Activated CD4-positive, alpha-beta memory T cell treated with anti-CD3 and anti-CD28 coated beads for 36 hours (primary cell): ENCODE data around the gene TLE7. TPM values are rescaled to one million over a fixed set of nuclear protein-coding genes. Genes with fewer than 3 reads are reported as not detected.

ENCODE experiments used
- CTCF ChIA-PET: fragments of 350-600 bp; sonication (Branson Sonifier 250); formaldehyde crosslinking; loops from one replicate; lab custom pipeline; 2021; ENCODE audit warnings: antibody characterized with exemption, inconsistent platforms; lab: Charles Lee
- POLR2A ChIA-PET: fragments of 350-600 bp; sonication (Branson Sonifier 250); formaldehyde crosslinking; loops from one replicate; lab custom pipeline; 2021; ENCODE audit warnings: antibody characterized with exemption; lab: Charles Lee
- DNase-seq: peaks from one replicate; pipeline ENCODE4 v3.0.0-alpha.2; 2020
- H3K27ac Mint-ChIP-seq: one replicate; pipeline ENCODE4 v1.8.0; 2021; ENCODE audit warnings: mixed read lengths
- H3K27me3 Mint-ChIP-seq: one replicate; pipeline ENCODE4 v1.8.0; 2021; ENCODE audit warnings: mixed read lengths
- H3K36me3 Mint-ChIP-seq: one replicate; pipeline ENCODE4 v1.8.0; 2021; ENCODE audit warnings: mixed read lengths
- H3K4me1 Mint-ChIP-seq: one replicate; pipeline ENCODE4 v1.8.0; 2021; ENCODE audit warnings: low read depth, mixed read lengths
- H3K4me3 Mint-ChIP-seq: one replicate; pipeline ENCODE4 v1.8.0; 2021; ENCODE audit warnings: mild to moderate bottlenecking, mixed read lengths
- H3K9me3 Mint-ChIP-seq: one replicate; pipeline ENCODE4 v1.8.0; 2021; ENCODE audit warnings: mixed read lengths
- intact Hi-C: fragments of 100-400 bp; cut with micrococcal nuclease; formaldehyde crosslinking; loops from one replicate; pipeline ENCODE4 v1.15.1; 2023
- total RNA-seq, 2 experiments: library from RNA; stranded (reverse); gene quantifications; one replicate each; pipeline ENCODE4 v1.2.3, GENCODE V29; 2021

Gene TLE7
- total RNA-seq, 2 experiments from 2014 or later = not detected

DNA sequence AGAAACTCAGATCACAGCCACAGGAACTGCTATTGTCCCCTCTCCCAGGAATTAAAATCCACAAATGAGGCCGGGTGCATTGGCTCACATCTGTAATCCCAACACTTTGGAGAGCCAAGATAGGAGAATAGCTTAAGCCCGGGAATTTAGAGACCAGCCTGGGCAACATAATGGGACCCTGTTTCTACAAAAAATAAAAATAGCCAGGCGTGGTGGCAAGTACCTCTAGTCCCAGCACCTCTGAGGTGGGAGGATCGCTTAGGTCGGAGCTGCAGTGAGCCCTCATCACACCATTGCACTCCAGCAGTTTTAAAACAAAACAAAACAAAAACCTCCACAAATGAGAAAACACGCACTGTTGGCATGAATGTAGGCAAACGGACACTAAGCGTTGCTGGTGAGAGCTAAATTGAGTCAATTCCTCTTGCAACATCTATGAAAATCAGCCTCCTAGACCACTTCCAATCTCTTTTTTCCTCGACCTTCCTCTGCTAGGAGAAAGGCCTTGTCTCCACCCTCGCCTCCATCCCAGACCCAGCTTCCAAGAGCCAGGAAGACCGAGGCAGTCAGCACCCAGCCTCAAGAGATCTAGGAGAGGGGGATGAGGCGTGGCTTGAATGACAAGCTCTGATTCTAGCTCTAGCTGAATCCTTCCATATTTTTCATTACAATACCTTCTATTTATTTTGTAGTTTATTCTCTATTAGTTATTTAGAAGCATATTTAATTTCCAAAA is 14.8 kb downstream of the TLE7 start:
- no peak for DNase-seq
- H3K4me3 Mint-ChIP-seq = no peak overlapping the region
- ChIA-PET CTCF (interaction anchor here (1.2 to 2.4 kb wide), 2 partner anchors 14 to 183 kb away, joined by 3 to 14 read pairs; no protein-coding TSS in a partner anchor), POLR2A (no interaction called here)
- peaks cover 5% of the 10 kb centered on the region for H3K4me1 Mint-ChIP-seq
- H3K27ac Mint-ChIP-seq = no peak overlapping the region
- no peaks in the 10 kb centered on the region for H3K9me3 Mint-ChIP-seq
- H3K27me3 Mint-ChIP-seq = peaks cover 39% of the 10 kb centered on the region
- no peaks in the 10 kb centered on the region for H3K36me3 Mint-ChIP-seq
- intact Hi-C loops = no loop called here

DNA sequence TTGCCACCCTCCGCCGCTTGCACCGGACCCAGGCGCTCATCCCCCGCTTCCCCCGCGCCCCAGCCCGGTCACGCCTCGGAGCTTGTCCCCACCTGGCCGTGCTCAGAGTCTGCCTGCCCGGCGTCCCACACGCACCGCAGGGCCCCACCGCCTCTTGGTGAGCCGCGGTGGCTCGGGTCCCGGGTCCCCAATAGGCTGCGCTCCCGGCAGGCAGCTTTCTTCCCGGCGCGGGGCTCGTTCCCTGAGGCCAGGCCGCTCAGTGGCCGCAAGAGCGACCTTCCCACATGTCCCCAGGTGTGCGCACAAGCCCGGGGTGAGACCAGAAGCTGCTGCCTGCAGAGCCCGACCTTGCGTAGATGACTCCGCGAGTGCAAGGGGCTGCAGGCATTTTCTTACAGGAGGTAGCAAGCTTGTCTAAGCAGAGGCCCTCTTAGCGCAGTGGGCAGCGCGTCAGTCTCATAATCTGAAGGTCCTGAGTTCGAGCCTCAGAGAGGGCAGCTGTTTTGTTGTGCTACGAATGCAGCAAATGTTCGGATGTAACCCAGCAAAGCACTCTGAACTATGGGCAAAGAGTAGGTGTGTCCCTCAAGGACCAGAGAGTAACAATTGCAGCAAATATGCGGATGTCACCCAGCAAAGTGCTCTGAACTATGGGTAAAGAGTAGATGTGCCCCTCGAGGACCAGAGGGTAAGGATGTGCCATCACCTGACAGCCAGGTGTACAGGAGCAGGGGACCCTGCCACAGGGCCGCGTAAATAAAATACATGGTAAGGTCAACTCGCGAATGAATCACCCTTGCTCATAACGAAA is 15.6 kb downstream of the TLE7 start:
- intact Hi-C loops = no loop called here
- CTCF ChIA-PET = interaction anchor here (0.9 to 2.4 kb wide), 2 partner anchors 13 to 74 kb away, joined by 3 to 14 read pairs; no protein-coding TSS in a partner anchor
- Mint-ChIP-seq H3K4me3 (no peak overlapping the region), H3K4me1 (peaks cover 5% of the 10 kb centered on the region), H3K36me3 (no peaks in the 10 kb centered on the region), H3K27me3 (peaks cover 37% of the 10 kb centered on the region), H3K27ac (no peak overlapping the region), H3K9me3 (no peaks in the 10 kb centered on the region)
- POLR2A ChIA-PET = no interaction called here
- peak; percentile 41 for DNase-seq

GRCh38 chr16:71425746-71426068 is 16.1 kb downstream of the TLE7 start:
- peaks cover 5% of the 10 kb centered on the region for H3K4me1 Mint-ChIP-seq
- no peaks in the 10 kb centered on the region for H3K36me3 Mint-ChIP-seq
- no peak overlapping the region for H3K4me3 Mint-ChIP-seq
- peaks cover 35% of the 10 kb centered on the region for H3K27me3 Mint-ChIP-seq
- H3K27ac Mint-ChIP-seq = no peak overlapping the region
- POLR2A ChIA-PET = no interaction called here
- DNase-seq = no peak
- CTCF ChIA-PET = interaction anchor here (0.9 to 2.4 kb wide), 2 partner anchors 13 to 74 kb away, joined by 3 to 14 read pairs; no protein-coding TSS in a partner anchor
- intact Hi-C loops = no loop called here
- no peaks in the 10 kb centered on the region for H3K9me3 Mint-ChIP-seq

GRCh38 chr16:71424626-71425025 is 17.2 kb downstream of the TLE7 start:
- Mint-ChIP-seq H3K36me3 (no peaks in the 10 kb centered on the region), H3K9me3 (no peaks in the 10 kb centered on the region), H3K4me1 (peaks cover 5% of the 10 kb centered on the region), H3K4me3 (no peak overlapping the region), H3K27me3 (peaks cover 33% of the 10 kb centered on the region), H3K27ac (no peak overlapping the region)
- POLR2A ChIA-PET = no interaction called here
- intact Hi-C loops = no loop called here
- DNase-seq = no peak
- CTCF ChIA-PET = interaction anchor here (3.4 kb wide), 1 partner anchor 12 kb away, joined by 22 read pairs; no protein-coding TSS in a partner anchor

- DNase-seq = no peak
- H3K27me3 Mint-ChIP-seq = peaks cover 31% of the 10 kb centered on the region
- no peak overlapping the region for H3K27ac Mint-ChIP-seq
- no peaks in the 10 kb centered on the region for H3K36me3 Mint-ChIP-seq
- H3K9me3 Mint-ChIP-seq = no peaks in the 10 kb centered on the region
- CTCF ChIA-PET = interaction anchor here (3.4 kb wide), 1 partner anchor 12 kb away, joined by 22 read pairs; no protein-coding TSS in a partner anchor
- H3K4me1 Mint-ChIP-seq = peaks cover 5% of the 10 kb centered on the region
- POLR2A ChIA-PET = no interaction called here
- no peak overlapping the region for H3K4me3 Mint-ChIP-seq
- intact Hi-C loops = no loop called here
These were observed 18.0 kb downstream of the TLE7 start for GRCh38 chr16:71423865-71424264.

GRCh38 chr16:71423016-71423415 is 18.8 kb downstream of the TLE7 start:
- ChIA-PET POLR2A (no interaction called here), CTCF (interaction anchor here (3.4 kb wide), 1 partner anchor 11 kb away, joined by 22 read pairs; no protein-coding TSS in a partner anchor)
- no peaks in the 10 kb centered on the region for H3K36me3 Mint-ChIP-seq
- intact Hi-C loops = no loop called here
- H3K4me1 Mint-ChIP-seq = peaks cover 5% of the 10 kb centered on the region
- H3K27ac Mint-ChIP-seq = no peak overlapping the region
- no peaks in the 10 kb centered on the region for H3K9me3 Mint-ChIP-seq
- H3K4me3 Mint-ChIP-seq = no peak overlapping the region
- peaks cover 34% of the 10 kb centered on the region for H3K27me3 Mint-ChIP-seq
- no peak for DNase-seq

- DNase-seq = peak; percentile 54
- intact Hi-C loops = no loop called here
- H3K36me3 Mint-ChIP-seq = no peaks in the 10 kb centered on the region
- ChIA-PET POLR2A (no interaction called here), CTCF (interaction anchor here (0.7 to 3.4 kb wide), 6 partner anchors 10 to 231 kb away, joined by 3 to 22 read pairs (median 4); no protein-coding TSS in a partner anchor)
- H3K4me3 Mint-ChIP-seq = no peak overlapping the region
- H3K4me1 Mint-ChIP-seq = peaks cover 5% of the 10 kb centered on the region
- H3K27ac Mint-ChIP-seq = no peak overlapping the region
- H3K27me3 Mint-ChIP-seq = peaks cover 31% of the 10 kb centered on the region
- H3K9me3 Mint-ChIP-seq = no peaks in the 10 kb centered on the region
These were observed 19.9 kb downstream of the TLE7 start for GRCh38 chr16:71421911-71422310.

DNA sequence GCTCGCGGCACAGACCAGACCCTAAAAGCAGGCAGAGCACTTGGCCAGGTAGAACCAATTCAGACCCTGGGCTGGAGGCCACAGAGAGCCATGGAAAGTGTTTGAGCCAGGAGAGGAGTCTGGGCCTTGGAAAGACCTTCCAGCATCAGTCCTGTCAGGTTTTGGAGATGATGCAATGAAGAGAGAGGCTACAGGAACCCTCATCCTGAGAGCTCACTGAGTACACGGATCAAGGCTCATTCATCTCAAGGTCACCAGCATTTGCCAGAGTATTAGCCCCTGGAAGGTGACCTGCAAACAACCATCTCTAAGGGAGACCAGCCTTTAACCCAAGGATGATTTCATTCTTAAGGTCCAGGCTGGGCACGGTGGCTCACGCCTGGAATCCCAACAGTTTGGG is 27.8 kb downstream of the TLE7 start:
- H3K4me1 Mint-ChIP-seq = peaks cover 3% of the 10 kb centered on the region
- CTCF ChIA-PET = interaction anchor here (2.1 to 5.3 kb wide), 6 partner anchors 9 to 196 kb away, joined by 10 to 141 read pairs (median 22); no protein-coding TSS in a partner anchor
- intact Hi-C loops = no loop called here
- no peak for DNase-seq
- no peaks in the 10 kb centered on the region for H3K36me3 Mint-ChIP-seq
- no peaks in the 10 kb centered on the region for H3K9me3 Mint-ChIP-seq
- no peak overlapping the region for H3K4me3 Mint-ChIP-seq
- H3K27ac Mint-ChIP-seq = no peak overlapping the region
- peaks cover 35% of the 10 kb centered on the region for H3K27me3 Mint-ChIP-seq
- POLR2A ChIA-PET = no interaction called here

- H3K4me3 Mint-ChIP-seq = no peak overlapping the region
- no peak for DNase-seq
- H3K4me1 Mint-ChIP-seq = peaks cover 3% of the 10 kb centered on the region
- H3K27me3 Mint-ChIP-seq = peaks cover 34% of the 10 kb centered on the region
- intact Hi-C loops = loop anchor here (2.0 kb wide), 1 partner anchor 197 kb away; no protein-coding TSS in a partner anchor
- H3K27ac Mint-ChIP-seq = no peak overlapping the region
- CTCF ChIA-PET = interaction anchor here (0.6 to 5.3 kb wide), 27 partner anchors 10 to 960 kb away, joined by 3 to 141 read pairs (median 5); partner anchors contain the start of genes CHST4, ZNF19 and ZNF23
- H3K36me3 Mint-ChIP-seq = no peaks in the 10 kb centered on the region
- no peaks in the 10 kb centered on the region for H3K9me3 Mint-ChIP-seq
- POLR2A ChIA-PET = no interaction called here
These were observed 28.5 kb downstream of the TLE7 start for GRCh38 chr16:71413341-71413740.

- Mint-ChIP-seq H3K4me3 (no peak overlapping the region), H3K9me3 (no peaks in the 10 kb centered on the region), H3K27ac (no peak overlapping the region), H3K4me1 (peaks cover 5% of the 10 kb centered on the region), H3K27me3 (peaks cover 34% of the 10 kb centered on the region), H3K36me3 (no peaks in the 10 kb centered on the region)
- ChIA-PET POLR2A (interaction anchor here (0.6 kb wide), 1 partner anchor 124 kb away, joined by 3 read pairs; no protein-coding TSS in a partner anchor), CTCF (interaction anchor here (0.6 to 5.3 kb wide), 33 partner anchors 9 to 961 kb away, joined by 3 to 141 read pairs (median 4); partner anchors contain the start of genes CHST4, ZNF19 and ZNF23)
- intact Hi-C loops = loop anchor here (1.0 to 2.0 kb wide), 2 partner anchors 87 to 198 kb away; no protein-coding TSS in a partner anchor
- DNase-seq = peak; percentile 71
These were observed 29.3 kb downstream of the TLE7 start for GRCh38 chr16:71412270-71413160.

DNA sequence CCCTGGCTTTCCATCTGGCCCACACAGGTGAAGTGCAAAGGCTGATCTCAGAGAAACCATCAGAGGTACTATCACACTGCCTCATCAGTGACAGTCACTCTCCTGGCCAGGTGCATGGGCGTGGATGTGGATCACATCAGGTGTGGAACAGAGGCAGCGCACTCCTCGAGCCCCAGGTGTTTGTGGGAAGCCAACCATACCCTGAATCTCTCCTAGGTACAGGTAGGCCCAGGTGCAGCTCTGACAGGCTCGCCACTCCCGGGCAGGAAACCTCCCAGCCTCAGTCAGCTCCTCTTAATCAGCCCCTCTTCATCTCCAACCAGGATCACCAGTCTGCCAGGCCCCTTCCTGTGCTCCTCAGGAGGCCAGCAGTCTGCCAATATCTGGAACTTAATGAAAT is 31.7 kb downstream of the TLE7 start:
- Mint-ChIP-seq H3K27me3 (peaks cover 27% of the 10 kb centered on the region), H3K36me3 (no peaks in the 10 kb centered on the region), H3K27ac (no peak overlapping the region), H3K9me3 (no peaks in the 10 kb centered on the region), H3K4me3 (no peak overlapping the region), H3K4me1 (peaks cover 8% of the 10 kb centered on the region)
- POLR2A ChIA-PET = no interaction called here
- CTCF ChIA-PET = interaction anchor here (1.4 to 5.3 kb wide), 4 partner anchors 13 to 201 kb away, joined by 3 to 141 read pairs (median 20); partner anchors contain the start of gene CALB2
- no peak for DNase-seq
- intact Hi-C loops = no loop called here
